GM12878 (cell line): Measurements from ENCODE around the gene AOPEP. TPM values are rescaled to one million over a fixed set of nuclear protein-coding genes. Genes with fewer than 3 reads are reported as not detected.

Experiments
- ATAC-seq: fragments of 200-7000 bp; cut with Tn5 transposase; 3 replicates; pipeline ENCODE4 v1.9.1; 2020; ENCODE audit warnings: mild to moderate bottlenecking, moderate library complexity
- BruUV-seq: library from RNA; stranded (reverse); fragments of 400-500 nt; replicated peaks from 2 replicates; lab custom pipeline; 2021; lab: Mats Ljungman, UMichigan
- CTCF ChIA-PET: fragments of 300-600 bp; sonication (Branson Sonifier 250); formaldehyde crosslinking; extraction: SDS; loops from one replicate; lab custom pipeline; 2021; ENCODE audit warnings: inconsistent platforms; lab: Yijun Ruan, JAX
- POLR2A ChIA-PET: fragments of 350-600 bp; formaldehyde crosslinking; extraction: SDS; loops from one replicate; lab custom pipeline; 2021; ENCODE audit warnings: inconsistent platforms; lab: Charles Lee
- RAD21 ChIA-PET: fragments of 300-600 bp; sonication (Branson Sonifier 250); formaldehyde crosslinking; loops from one replicate; lab custom pipeline; 2023; ENCODE audit warnings: antibody characterized with exemption; ENCODE audit not compliant: unreplicated experiment; lab: Charles Lee
- SMC1A ChIA-PET: fragments of 300-600 bp; sonication (Branson Sonifier 250); formaldehyde crosslinking; loops from one replicate; lab custom pipeline; 2023; ENCODE audit not compliant: unreplicated experiment, uncharacterized antibody; lab: Charles Lee
- DNase-seq: peaks from one replicate; pipeline ENCODE4 v3.0.0-alpha.2; 2011; ENCODE audit warnings: low read depth, low spot score
- FAIRE-seq: peaks from 3 replicates; lab custom pipeline; 2011; peaks lifted over from hg19 to GRCh38; lab: Jason Lieb, UNC
- H2AFZ ChIP-seq: 2 replicates; pipeline ENCODE4 v1.6.0; 2011; ENCODE audit warnings: low read depth, low read length, control low read depth; ENCODE audit not compliant: control insufficient read depth
- H3K27ac ChIP-seq: 2 replicates; pipeline ENCODE4 v1.5.1; 2011; ENCODE audit warnings: control low read depth; ENCODE audit not compliant: control insufficient read depth, insufficient read depth
- H3K27me3 ChIP-seq, 2 experiments: replicated peaks in 1 of 2; 2 replicates each; pipeline versions ENCODE4 v1.6.0 to v1.6.1; 2011; ENCODE audit warnings: low read length in 1 of 2; ENCODE audit not compliant: control insufficient read depth in 2 of 2, insufficient read depth in 2 of 2
- H3K36me3 ChIP-seq, 2 experiments: 2 replicates each; pipeline ENCODE4 v1.5.1; 2011; ENCODE audit warnings: low read length in 1 of 2; ENCODE audit not compliant: control insufficient read depth in 2 of 2, insufficient read depth in 2 of 2
- H3K4me1 ChIP-seq: 2 replicates; pipeline ENCODE4 v1.6.1; 2011; ENCODE audit warnings: mild to moderate bottlenecking, low read length, moderate library complexity, mixed read lengths; ENCODE audit not compliant: control insufficient read depth, insufficient read depth
- H3K4me2 ChIP-seq: 2 replicates; pipeline ENCODE4 v1.6.0; 2011; ENCODE audit warnings: control low read depth; ENCODE audit not compliant: control insufficient read depth, insufficient read depth
- H3K4me3 ChIP-seq: fragments of 200-600 bp; sonication (generic); 2 replicates; pipeline ENCODE4 v1.5.1; 2016
- H3K79me2 ChIP-seq: 2 replicates; pipeline ENCODE4 v1.6.0; 2011; ENCODE audit warnings: low read length; ENCODE audit not compliant: control insufficient read depth, insufficient read depth
- H3K9ac ChIP-seq: 2 replicates; pipeline ENCODE4 v1.8.0; 2011; ENCODE audit warnings: low read length, control low read depth, mixed read lengths; ENCODE audit not compliant: control insufficient read depth, insufficient read depth
- H3K9me3 ChIP-seq: replicated peaks from 3 replicates; pipeline ENCODE4 v1.5.1; 2011; ENCODE audit warnings: mild to moderate bottlenecking, low read length; ENCODE audit not compliant: control insufficient read depth, insufficient read depth
- H4K20me1 ChIP-seq: 2 replicates; pipeline ENCODE4 v1.6.0; 2011; ENCODE audit not compliant: control insufficient read depth, insufficient read depth
- ATF3 ChIP-seq: IDR thresholded peaks from 2 replicates; pipeline ENCODE4 v1.6.1; 2011; ENCODE audit warnings: low read depth, mild to moderate bottlenecking, low read length, moderate library complexity, borderline replicate concordance; ENCODE audit errors: extremely low read depth
- SRF ChIP-seq, 2 experiments: IDR thresholded peaks; 2 replicates each; pipeline ENCODE4 v1.6.1; 2011; ENCODE audit warnings: low read depth in 2 of 2, low read length in 2 of 2, mild to moderate bottlenecking in 1 of 2, moderate library complexity in 1 of 2
- STAT1 ChIP-seq: fragments of 450-650 bp; conservative IDR thresholded peaks from 2 replicates; pipeline ENCODE4 v1.6.1; 2014; ENCODE audit warnings: antibody characterized with exemption, mild to moderate bottlenecking
- ZBTB11 ChIP-seq: fragments of 450-650 bp; formaldehyde crosslinking; IDR thresholded peaks from 2 replicates; pipeline ENCODE4 v1.5.0; 2022; ENCODE audit warnings: mild to moderate bottlenecking, missing genetic modification characterization
- WGBS: methylation state at CpG from one replicate; pipeline ENCODE4 v1.1.6; 2016; ENCODE audit warnings: low lambda C conversion rate; ENCODE audit not compliant: insufficient replicate concordance, insufficient coverage; ENCODE audit errors: missing lambda C conversion rate; 5-methylcytosine and 5-hydroxymethylcytosine counted together
- in situ Hi-C: fragments of 300-500 bp; cut with MboI; formaldehyde crosslinking; loops from 9 replicates; pipeline ENCODE4 v1.14.3; 2018; ENCODE audit warnings: mixed read lengths
- intact Hi-C: fragments of 100-400 bp; cut with micrococcal nuclease; formaldehyde crosslinking; loops from one replicate; pipeline ENCODE4 v1.14.2; 2022; ENCODE audit not compliant: unreplicated experiment
- polyA plus RNA-seq, 11 experiments: library from polyadenylated mRNA; depleted of rRNA in 4 of 11; unstranded in 6 of 11; stranded (reverse) in 5 of 11; fragments of >200 nt; fragmentation: Nextera tagmentation in 4 of 11; fragmentation: Illumina TruSeq in 1 of 11; extraction: Ambion mirVana in 4 of 11; extraction: Trizol in 1 of 11; gene quantifications; 1 replicate in 1 of 11; 2 replicates in 10 of 11; pipeline versions ENCODE4 v1.2.1 to v1.2.3, GENCODE V29; 2011 to 2016; ENCODE audit warnings: inconsistent platforms in 2 of 11, missing spikeins in 2 of 11, low read depth in 1 of 11
- total RNA-seq, 4 experiments: library from RNA; depleted of rRNA in 3 of 4; stranded (reverse); fragments of >200 nt in 3 of 4; fragmentation: Illumina TruSeq in 1 of 4; extraction: Trizol in 1 of 4; gene quantifications; 2 replicates each; pipeline versions ENCODE4 v1.2.1 to v1.2.3, GENCODE V29; 2013 to 2021
- TF ChIP-seq, protein P1 (sequence below): fragments of 450-650 bp; IDR thresholded peaks from 2 replicates; pipeline ENCODE4 v1.6.1; 2018; ENCODE audit warnings: borderline replicate concordance, mild to moderate bottlenecking; ENCODE audit not compliant: partially characterized antibody

The AOPEP gene
- total and polyA plus RNA-seq, 10 of the 15 experiments (the other 5 are each of a cell fraction or from before 2014, with no cell fraction given) = 2.3 to 16.9 (median 10.1) TPM

DNA sequence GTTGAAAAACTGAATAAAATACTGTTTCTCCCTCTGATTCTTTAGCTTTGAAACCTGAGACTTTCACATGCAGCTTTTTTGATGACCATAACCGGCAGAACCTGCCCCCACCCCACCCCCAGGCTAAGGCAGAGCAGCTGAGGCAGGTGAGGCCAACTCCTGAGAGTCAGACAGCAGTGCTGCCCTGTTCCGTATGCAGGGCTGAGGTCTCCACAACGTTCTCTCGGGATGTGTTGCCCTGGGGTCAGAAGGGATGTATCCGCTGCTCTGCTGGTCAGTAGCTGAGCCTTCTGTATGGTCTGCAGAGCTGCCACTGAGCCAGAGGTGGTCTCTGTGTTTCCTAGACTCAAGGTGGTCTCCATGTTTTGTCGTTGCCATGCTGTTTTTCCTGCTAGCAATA lies 190.5 kb downstream of the AOPEP start:
- H3K9me3 ChIP-seq = no peaks in the 10 kb centered on the region
- CTCF ChIA-PET = interaction anchor here (0.6 to 3.9 kb wide), 19 partner anchors 8 to 253 kb away, joined by 3 to 88 read pairs (median 4); no protein-coding TSS in a partner anchor
- H3K4me2 ChIP-seq = no peak overlapping the region
- H3K27me3 ChIP-seq = no peaks in the 10 kb centered on the region
- no peak for TF ChIP-seq STAT1
- TF ChIP-seq ZBTB11 (CRISPR knock-in tag) = no peak
- no peak for TF ChIP-seq SRF (IDR thresholded peaks at IDR 0.05; ENCODE audit: low read depth in 2 of 2, low read length in 2 of 2)
- TF ChIP-seq, protein P1, sequence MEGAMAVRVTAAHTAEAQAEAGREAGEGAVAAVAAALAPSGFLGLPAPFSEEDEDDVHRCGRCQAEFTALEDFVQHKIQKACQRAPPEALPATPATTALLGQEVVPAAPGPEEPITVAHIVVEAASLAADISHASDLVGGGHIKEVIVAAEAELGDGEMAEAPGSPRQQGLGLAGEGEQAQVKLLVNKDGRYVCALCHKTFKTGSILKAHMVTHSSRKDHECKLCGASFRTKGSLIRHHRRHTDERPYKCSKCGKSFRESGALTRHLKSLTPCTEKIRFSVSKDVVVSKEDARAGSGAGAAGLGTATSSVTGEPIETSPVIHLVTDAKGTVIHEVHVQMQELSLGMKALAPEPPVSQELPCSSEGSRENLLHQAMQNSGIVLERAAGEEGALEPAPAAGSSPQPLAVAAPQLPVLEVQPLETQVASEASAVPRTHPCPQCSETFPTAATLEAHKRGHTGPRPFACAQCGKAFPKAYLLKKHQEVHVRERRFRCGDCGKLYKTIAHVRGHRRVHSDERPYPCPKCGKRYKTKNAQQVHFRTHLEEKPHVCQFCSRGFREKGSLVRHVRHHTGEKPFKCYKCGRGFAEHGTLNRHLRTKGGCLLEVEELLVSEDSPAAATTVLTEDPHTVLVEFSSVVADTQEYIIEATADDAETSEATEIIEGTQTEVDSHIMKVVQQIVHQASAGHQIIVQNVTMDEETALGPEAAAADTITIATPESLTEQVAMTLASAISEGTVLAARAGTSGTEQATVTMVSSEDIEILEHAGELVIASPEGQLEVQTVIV = no peak
- TF ChIP-seq ATF3 = no peak
- TF ChIP-seq, all 136 proteins: peak for 0
- no peak for ATAC-seq
- ChIA-PET SMC1A (interaction anchor here (0.8 to 3.9 kb wide), 25 partner anchors 12 to 294 kb away, joined by 3 to 66 read pairs (median 5); partner anchors contain the start of gene AOPEP), POLR2A (interaction anchor here (0.6 kb wide), 1 partner anchor 316 kb away, joined by 3 read pairs; no protein-coding TSS in a partner anchor), RAD21 (interaction anchor here (0.7 to 2.6 kb wide), 13 partner anchors 10 to 236 kb away, joined by 3 to 30 read pairs (median 6); no protein-coding TSS in a partner anchor)
- 80% methylated on average over 6 of the region's 6 CpGs for WGBS
- H3K36me3 ChIP-seq = no peaks in the 10 kb centered on the region; a peak in 1 of 4 replicates
- H3K4me3 ChIP-seq = no peak overlapping the region
- H3K79me2 ChIP-seq = no peaks in the 10 kb centered on the region
- DNase-seq = no peak
- H4K20me1 ChIP-seq = no peaks in the 10 kb centered on the region
- H3K4me1 ChIP-seq = no peaks in the 10 kb centered on the region
- H2AFZ ChIP-seq = no peak overlapping the region
- in situ Hi-C loops (loop anchor here (5.0 to 10.0 kb wide), 2 partner anchors 132 to 235 kb away; no protein-coding TSS in a partner anchor), intact Hi-C loops (no loop called here)
- no peak overlapping the region for H3K27ac ChIP-seq
- BruUV-seq = no TSS peak
- no peak overlapping the region for H3K9ac ChIP-seq
- no peak for FAIRE-seq
